Smooth muscle cell (in vitro differentiated cells): ENCODE results near the gene RPS6KB2. TPM values are rescaled to one million over a fixed set of nuclear protein-coding genes. Genes with fewer than 3 reads are reported as not detected.

Experiments used
- DNase-seq: peaks from one replicate; lab custom pipeline; 2025; ENCODE audit not compliant: unreplicated experiment; lab: John Stamatoyannopoulos, UW
- H2AFZ ChIP-seq: fragments of 200-600 bp; sonication (generic); 2 replicates; pipeline ENCODE4 v1.6.0; 2016; ENCODE audit warnings: antibody characterized with exemption, low read depth, mild to moderate bottlenecking
- H3F3A ChIP-seq: fragments of 200-600 bp; sonication (generic); 2 replicates; pipeline ENCODE4 v1.6.0; 2017; ENCODE audit warnings: antibody characterized with exemption, low read depth
- H3K27ac ChIP-seq: fragments of 200-600 bp; sonication (generic); 2 replicates; pipeline ENCODE4 v1.5.1; 2016; ENCODE audit warnings: low read depth, mild to moderate bottlenecking
- H3K27me3 ChIP-seq: fragments of 200-600 bp; sonication (generic); 2 replicates; pipeline ENCODE4 v1.6.1; 2016; ENCODE audit warnings: low read depth, mild to moderate bottlenecking
- H3K36me3 ChIP-seq: fragments of 200-600 bp; sonication (generic); 2 replicates; pipeline ENCODE4 v1.5.1; 2016; ENCODE audit warnings: low read depth
- H3K4me1 ChIP-seq: fragments of 200-600 bp; sonication (generic); 2 replicates; pipeline ENCODE4 v1.5.1; 2016; ENCODE audit warnings: low read depth
- H3K4me2 ChIP-seq: fragments of 200-600 bp; sonication (generic); 2 replicates; pipeline ENCODE4 v1.6.0; 2016; ENCODE audit warnings: mild to moderate bottlenecking
- H3K4me3 ChIP-seq: fragments of 200-600 bp; sonication (generic); 2 replicates; pipeline ENCODE4 v1.5.1; 2016; ENCODE audit warnings: mild to moderate bottlenecking
- H3K79me2 ChIP-seq: fragments of 200-600 bp; sonication (generic); 2 replicates; pipeline ENCODE4 v1.6.0; 2016; ENCODE audit warnings: low read depth, mild to moderate bottlenecking
- H3K9ac ChIP-seq: fragments of 200-600 bp; sonication (generic); 2 replicates; pipeline ENCODE4 v1.6.0; 2016; ENCODE audit warnings: low read depth
- H3K9me3 ChIP-seq: fragments of 200-600 bp; sonication (generic); replicated peaks from 2 replicates; pipeline ENCODE4 v1.5.1; 2016; ENCODE audit warnings: low read depth
- H4K20me1 ChIP-seq: fragments of 200-600 bp; sonication (generic); 2 replicates; pipeline ENCODE4 v1.6.0; 2016; ENCODE audit warnings: low read depth
- WGBS: methylation state at CpG from one replicate; pipeline ENCODE4 v1.1.7; 2016; ENCODE audit warnings: low lambda C conversion rate; 5-methylcytosine and 5-hydroxymethylcytosine counted together
- polyA plus RNA-seq: library from polyadenylated mRNA; unstranded; fragments of >200 nt; fragmentation: Nextera tagmentation; extraction: Ambion mirVana; gene quantifications from 2 replicates; pipeline ENCODE4 v1.2.1, GENCODE V29; 2016
- total RNA-seq: library from RNA; depleted of rRNA; stranded (reverse); fragments of >200 nt; gene quantifications from 2 replicates; pipeline ENCODE4 v1.2.3, GENCODE V29; 2014
- TF ChIP-seq, protein P1 (sequence below): fragments of 200-600 bp; sonication (generic); IDR thresholded peaks from 2 replicates; pipeline ENCODE4 v1.5.1; 2017; ENCODE audit warnings: borderline replicate concordance, mild to moderate bottlenecking, antibody characterized with exemption; ENCODE audit not compliant: insufficient read depth, poor library complexity, severe bottlenecking

The RPS6KB2 gene
- total and polyA plus RNA-seq, 2 experiments from 2014 or later = 66.5 to 107 TPM

DNA sequence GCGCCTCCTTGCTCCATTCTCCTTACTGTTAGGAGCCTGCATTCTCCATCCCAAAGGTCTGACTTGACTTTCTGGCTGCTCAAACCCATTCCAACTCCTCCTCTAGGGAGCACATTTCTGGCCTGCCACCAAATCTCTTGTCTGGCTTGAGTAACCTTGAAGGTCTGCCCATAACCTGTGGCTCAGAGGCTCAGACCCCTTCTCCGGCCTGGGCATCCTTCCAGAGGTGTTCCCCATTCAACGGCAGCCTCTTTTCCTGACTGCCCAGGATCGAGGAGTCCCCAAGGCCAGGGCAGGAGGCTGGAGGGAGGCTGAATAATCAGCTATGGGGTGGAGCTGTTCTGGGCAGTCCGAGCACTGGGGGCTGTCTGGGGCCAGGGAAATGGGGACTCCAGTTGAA lies 34.3 kb upstream of the RPS6KB2 start:
- H3K27ac ChIP-seq = no peak overlapping the region
- no peak overlapping the region for H3K9ac ChIP-seq
- no peaks in the 10 kb centered on the region for H3K27me3 ChIP-seq
- TF ChIP-seq, protein P1, sequence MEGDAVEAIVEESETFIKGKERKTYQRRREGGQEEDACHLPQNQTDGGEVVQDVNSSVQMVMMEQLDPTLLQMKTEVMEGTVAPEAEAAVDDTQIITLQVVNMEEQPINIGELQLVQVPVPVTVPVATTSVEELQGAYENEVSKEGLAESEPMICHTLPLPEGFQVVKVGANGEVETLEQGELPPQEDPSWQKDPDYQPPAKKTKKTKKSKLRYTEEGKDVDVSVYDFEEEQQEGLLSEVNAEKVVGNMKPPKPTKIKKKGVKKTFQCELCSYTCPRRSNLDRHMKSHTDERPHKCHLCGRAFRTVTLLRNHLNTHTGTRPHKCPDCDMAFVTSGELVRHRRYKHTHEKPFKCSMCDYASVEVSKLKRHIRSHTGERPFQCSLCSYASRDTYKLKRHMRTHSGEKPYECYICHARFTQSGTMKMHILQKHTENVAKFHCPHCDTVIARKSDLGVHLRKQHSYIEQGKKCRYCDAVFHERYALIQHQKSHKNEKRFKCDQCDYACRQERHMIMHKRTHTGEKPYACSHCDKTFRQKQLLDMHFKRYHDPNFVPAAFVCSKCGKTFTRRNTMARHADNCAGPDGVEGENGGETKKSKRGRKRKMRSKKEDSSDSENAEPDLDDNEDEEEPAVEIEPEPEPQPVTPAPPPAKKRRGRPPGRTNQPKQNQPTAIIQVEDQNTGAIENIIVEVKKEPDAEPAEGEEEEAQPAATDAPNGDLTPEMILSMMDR = no peak
- no peaks in the 10 kb centered on the region for H3K9me3 ChIP-seq
- H3K36me3 ChIP-seq = no peaks in the 10 kb centered on the region
- no peak for DNase-seq
- no peak overlapping the region for H2AFZ ChIP-seq
- H3K79me2 ChIP-seq = no peaks in the 10 kb centered on the region
- H3K4me3 ChIP-seq = no peak overlapping the region
- peaks cover 2% of the 10 kb centered on the region for H4K20me1 ChIP-seq
- H3K4me1 ChIP-seq = peaks cover 3% of the 10 kb centered on the region
- 96% methylated on average over 5 of the region's 5 CpGs for whole genome bisulfite sequencing
- H3K4me2 ChIP-seq = no peak overlapping the region
- H3F3A ChIP-seq = no peaks in the 10 kb centered on the region

DNA sequence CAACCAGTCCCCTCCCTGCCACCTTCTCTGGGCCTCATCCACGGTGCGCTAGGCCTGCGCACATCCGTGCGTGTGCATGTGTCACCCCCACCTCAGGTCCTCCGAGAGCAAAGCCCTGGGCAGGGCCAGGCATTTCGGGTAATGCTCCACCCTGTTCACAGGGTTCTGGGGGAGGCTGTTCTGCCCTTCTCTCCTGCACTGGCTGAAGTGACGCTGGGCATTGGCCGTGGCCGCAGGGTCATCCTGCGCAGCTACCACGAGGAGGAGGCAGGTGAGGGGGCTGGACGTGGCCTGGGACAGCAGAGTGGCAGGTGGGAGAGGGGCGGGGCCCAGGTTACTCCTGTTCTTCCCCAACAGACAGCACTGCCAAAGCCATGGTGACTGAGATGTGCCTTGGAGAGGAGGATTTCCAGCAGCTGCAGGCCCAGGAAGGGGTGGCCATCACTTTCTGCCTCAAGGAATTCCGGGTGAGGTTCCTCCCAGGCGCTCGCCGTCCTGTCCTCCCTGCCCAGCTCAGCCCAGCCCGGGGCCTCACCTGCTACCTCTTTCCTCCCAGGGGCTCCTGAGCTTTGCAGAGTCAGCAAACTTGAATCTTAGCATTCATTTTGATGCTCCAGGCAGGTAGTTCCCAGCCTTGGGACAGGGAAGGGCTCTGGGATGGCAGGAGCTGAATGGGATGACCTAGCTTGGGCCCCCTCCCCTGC lies 32.6 kb upstream of the RPS6KB2 start:
- H3K4me1 ChIP-seq = peaks cover 8% of the 10 kb centered on the region
- H3K27me3 ChIP-seq = no peaks in the 10 kb centered on the region
- no peak overlapping the region for H2AFZ ChIP-seq
- H3K79me2 ChIP-seq = peaks cover 14% of the 10 kb centered on the region
- H3K4me2 ChIP-seq = no peak overlapping the region
- H3K4me3 ChIP-seq = no peak overlapping the region
- WGBS = 94% methylated on average over 19 of the region's 19 CpGs
- no peak overlapping the region for H3K9ac ChIP-seq
- H4K20me1 ChIP-seq = peaks cover 19% of the 10 kb centered on the region
- H3K36me3 ChIP-seq = no peaks in the 10 kb centered on the region
- TF ChIP-seq, protein P1 = no peak
- DNase-seq = no peak
- no peak overlapping the region for H3K27ac ChIP-seq
- no peaks in the 10 kb centered on the region for H3F3A ChIP-seq
- H3K9me3 ChIP-seq = no peaks in the 10 kb centered on the region

DNA sequence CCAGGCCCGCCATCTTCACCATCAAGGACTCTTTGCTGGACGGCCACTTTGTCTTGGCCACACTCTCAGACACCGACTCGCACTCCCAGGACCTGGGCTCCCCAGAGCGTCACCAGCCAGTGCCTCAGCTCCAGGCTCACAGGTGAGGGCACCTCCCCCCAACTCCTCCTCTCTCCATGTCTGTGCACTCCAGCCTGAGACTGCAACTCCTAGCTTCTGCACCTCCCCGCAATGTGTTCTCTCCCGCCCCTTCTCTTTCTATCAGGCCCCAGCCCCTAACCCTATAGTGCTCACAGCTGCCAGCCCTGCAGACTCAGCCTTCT lies 32.1 kb upstream of the RPS6KB2 start:
- H2AFZ ChIP-seq = no peak overlapping the region
- peaks cover 24% of the 10 kb centered on the region for H4K20me1 ChIP-seq
- H3K79me2 ChIP-seq = peaks cover 19% of the 10 kb centered on the region
- H3K4me3 ChIP-seq = no peak overlapping the region
- no peaks in the 10 kb centered on the region for H3F3A ChIP-seq
- H3K4me2 ChIP-seq = no peak overlapping the region
- H3K27me3 ChIP-seq = no peaks in the 10 kb centered on the region
- peaks cover 8% of the 10 kb centered on the region for H3K4me1 ChIP-seq
- WGBS = 93% methylated on average over 7 of the region's 7 CpGs
- H3K9me3 ChIP-seq = no peaks in the 10 kb centered on the region
- TF ChIP-seq, protein P1 = no peak
- H3K27ac ChIP-seq = no peak overlapping the region
- DNase-seq = no peak
- no peak overlapping the region for H3K9ac ChIP-seq
- H3K36me3 ChIP-seq = no peaks in the 10 kb centered on the region
